Ammon's horn (tissue), 1 donor: ENCODE data around the gene STX1B.

Source experiments
- DNase-seq: peaks from one replicate; pipeline ENCODE4 v3.0.0-alpha.2; 2016; ENCODE audit warnings: low spot score

STX1B gene

DNA sequence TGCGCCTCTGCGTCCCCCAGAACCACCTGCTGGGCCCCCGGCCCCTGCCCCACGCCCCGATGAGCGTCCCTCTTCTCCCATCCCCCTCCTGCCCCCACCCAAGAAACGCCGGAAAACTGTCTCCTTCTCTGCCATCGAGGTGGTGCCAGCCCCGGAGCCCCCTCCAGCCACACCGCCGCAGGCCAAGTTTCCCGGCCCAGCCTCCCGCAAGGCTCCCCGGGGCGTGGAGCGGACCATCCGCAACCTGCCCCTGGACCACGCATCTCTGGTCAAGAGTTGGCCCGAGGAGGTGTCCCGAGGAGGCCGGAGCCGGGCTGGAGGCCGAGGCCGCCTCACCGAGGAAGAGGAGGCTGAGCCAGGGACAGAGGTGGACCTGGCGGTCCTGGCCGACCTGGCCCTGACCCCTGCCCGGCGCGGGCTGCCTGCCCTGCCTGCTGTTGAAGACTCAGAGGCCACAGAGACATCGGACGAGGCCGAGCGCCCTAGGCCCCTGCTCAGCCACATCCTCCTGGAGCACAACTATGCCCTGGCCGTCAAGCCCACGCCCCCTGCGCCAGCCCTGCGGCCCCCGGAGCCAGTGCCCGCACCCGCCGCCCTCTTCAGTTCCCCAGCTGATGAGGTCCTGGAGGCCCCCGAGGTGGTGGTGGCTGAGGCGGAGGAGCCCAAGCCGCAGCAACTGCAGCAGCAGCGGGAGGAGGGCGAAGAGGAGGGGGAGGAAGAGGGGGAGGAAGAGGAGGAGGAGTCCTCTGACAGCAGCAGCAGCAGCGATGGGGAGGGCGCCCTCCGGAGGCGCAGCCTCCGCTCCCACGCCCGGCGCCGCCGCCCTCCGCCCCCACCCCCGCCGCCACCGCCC lies 31.0 kb downstream of the STX1B start:
- DNase-seq, result no peak

GRCh38 chr16:30977502-30977901 lies 32.9 kb downstream of the STX1B start:
- DNase-seq, result no peak

DNA sequence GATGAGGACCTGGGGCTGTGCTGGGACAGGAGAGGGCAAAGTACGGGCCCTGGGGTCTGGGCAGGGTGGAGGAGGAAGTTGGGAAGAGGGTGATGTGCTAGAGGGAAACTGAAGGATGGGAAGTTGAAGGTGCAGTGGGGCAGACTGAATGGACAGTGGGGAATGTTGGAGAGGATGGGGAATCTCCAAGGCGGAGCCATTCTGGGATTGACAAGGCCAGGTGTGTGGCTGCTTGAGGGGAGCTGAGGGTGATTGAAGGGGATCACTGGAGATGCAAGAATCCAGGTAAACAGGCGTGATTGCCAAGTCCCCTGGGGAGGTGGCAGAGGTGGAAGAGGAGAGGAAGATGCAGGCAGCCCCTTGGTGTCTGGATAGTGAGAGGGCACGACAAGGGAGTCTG lies 34.0 kb downstream of the STX1B start:
- DNase-seq, result no peak

GRCh38 chr16:30974348-30974747 lies 36.1 kb downstream of the STX1B start:
- DNase-seq, result no peak

DNA sequence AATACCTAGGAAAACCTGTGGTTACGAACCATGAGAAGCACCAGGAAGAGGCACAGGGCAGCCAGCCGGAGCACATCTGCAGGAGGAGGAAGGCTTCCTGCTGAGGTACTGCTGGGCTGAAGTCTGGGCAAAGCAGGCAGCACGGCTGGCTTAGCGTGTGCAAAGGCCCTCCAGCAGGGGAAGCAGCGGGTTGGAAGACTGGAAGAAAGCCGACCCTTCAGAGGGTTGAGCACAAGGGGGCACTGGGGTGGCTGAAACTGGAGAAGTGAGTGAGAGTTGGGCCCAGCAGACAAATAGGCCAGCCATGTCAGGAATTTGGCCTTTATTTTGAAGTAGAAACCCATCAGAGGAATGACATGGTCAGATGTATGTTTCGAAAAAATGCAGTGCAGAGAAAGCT lies 37.6 kb downstream of the STX1B start:
- no peak for DNase-seq

GRCh38 chr16:30971298-30971697 lies 39.1 kb downstream of the STX1B start:
- DNase-seq, result no peak

DNA sequence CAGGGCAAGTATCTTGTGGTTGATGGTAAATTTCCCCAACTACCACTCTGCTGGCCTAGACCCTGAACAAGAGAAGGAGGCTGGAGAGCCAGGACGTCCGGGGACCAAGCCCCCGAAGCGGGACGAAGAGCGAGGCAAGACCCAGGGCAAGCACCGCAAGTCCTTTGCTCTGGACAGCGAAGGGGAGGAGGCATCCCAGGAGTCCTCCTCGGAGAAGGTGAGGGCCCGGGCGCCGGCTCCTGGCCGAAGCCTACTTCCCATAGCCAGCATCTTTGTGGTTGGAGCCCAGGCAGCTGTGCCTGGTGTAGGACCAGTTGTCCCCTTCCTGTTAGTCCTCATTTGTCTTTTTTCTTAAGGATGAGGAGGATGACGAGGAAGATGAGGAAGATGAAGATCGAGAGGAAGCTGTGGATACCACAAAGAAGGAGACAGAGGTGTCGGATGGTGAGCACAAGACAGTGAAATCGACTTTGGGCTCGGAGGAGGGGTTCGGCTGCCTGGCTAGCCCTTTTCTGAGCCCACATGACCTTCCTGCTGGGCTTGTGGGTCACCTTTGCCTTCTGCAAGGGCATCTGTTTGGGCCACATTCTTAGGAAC lies 41.1 kb downstream of the STX1B start:
- DNase-seq, result no peak

DNA sequence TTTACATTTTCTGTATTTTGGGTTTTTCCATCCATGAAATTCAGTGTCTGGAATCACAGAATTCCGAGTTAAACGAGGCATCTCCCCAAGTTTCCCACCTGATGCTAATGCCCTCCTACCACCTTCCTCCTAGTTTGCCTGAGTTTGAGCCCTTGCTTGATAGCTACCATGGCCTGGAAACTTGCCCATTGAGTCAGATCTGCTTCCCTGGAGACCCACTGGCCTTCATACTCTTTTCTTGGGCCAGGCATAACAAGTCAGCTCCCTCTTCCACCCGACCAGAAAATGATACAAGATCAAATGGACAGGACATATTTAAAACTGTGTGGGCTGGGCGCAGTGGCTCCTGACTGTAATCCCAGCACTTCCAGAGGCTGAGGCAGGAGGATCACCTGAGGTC lies 42.6 kb downstream of the STX1B start:
- no peak for DNase-seq

DNA sequence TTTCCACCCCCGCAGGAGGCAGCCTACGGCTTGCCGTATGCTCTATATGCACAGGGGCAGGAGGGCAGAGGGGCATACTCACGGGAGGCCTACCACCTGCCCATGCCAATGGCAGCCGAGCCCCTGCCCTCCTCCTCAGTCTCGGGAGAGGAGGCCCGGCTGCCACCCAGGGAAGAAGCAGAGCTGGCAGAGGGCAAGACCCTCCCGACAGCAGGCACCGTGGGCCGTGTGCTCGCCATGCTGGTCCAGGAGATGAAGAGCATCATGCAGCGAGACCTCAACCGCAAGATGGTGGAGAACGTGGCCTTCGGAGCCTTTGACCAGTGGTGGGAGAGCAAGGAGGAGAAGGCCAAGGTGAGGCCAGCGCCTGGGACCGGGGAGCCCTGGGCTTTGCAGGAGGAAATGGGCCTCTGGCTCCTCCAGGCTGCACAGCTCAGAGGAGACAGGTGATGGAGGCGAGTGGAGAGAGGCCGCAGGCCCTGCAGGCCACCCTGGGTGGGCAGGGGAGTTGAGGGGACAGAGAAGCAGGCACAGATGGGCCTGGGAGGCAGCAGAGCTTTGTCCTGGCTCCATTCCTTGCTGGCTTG lies 44.3 kb downstream of the STX1B start:
- DNase-seq, result no peak

DNA sequence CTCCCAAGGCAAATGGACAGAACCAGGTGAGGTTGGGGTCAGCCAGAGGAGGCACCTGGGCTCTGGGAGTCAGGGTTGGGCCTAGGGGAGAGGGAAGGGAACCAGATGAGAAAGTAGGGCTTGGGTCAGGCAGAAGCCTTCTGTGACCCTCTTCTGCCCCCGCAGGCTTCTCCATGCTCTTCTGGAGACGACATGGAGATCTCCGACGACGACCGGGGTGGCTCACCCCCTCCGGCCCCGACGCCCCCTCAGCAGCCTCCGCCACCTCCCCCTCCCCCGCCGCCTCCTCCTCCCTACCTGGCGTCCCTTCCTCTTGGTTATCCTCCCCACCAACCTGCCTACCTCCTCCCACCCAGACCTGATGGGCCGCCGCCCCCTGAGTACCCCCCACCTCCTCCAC lies 45.0 kb downstream of the STX1B start:
- DNase-seq, result no peak

GRCh38 chr16:30964574-30965226 lies 45.7 kb downstream of the STX1B start:
- DNase-seq, result no peak

GRCh38 chr16:30963925-30964511 lies 46.4 kb downstream of the STX1B start:
- DNase-seq, result no peak

- DNase-seq, result no peak
These were observed 49.1 kb downstream of the STX1B start for GRCh38 chr16:30961384-30961783.

DNA sequence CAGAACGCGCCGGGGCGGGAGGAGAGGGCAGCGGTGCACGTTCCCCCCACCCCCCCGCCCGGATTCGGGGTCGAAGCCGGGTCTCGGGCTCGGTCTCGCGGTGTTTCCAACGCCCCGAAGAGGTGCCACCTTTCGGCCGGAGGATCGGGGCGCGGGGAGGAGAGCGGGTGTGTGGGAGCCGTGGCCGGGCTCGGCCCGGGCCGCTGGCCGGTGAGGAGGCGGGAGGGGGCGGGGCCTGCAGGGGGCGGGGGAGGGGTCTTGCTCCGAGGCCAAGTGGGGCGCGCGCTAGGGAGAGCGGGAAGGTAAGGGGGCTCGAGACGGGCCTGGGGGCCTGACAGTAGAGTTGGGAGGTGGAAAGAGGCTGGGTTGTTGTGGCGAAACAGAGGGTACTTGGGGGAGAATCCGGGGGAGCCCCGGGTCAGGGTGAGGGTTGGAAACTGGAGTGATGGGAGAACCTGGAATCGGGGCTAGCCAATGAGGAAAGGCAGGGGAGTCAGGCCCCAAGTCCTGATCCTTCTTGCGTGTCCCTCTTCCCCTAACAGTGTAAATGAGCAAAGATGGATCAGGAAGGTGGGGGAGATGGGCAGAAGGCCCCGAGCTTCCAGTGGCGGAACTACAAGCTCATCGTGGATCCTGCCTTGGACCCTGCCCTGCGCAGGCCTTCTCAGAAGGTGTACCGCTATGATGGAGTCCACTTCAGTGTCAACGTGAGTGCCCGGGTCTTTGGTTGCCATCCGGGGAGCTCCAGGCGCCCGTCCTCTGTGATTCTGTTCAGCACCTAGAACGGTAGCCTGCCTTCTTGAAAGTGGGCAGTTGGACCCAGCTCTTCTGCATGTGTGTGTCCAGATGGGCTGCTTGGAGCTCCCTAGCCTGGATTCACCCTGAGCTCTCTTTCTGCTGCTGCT lies 52.0 kb downstream of the STX1B start:
- DNase-seq, result no peak

DNA sequence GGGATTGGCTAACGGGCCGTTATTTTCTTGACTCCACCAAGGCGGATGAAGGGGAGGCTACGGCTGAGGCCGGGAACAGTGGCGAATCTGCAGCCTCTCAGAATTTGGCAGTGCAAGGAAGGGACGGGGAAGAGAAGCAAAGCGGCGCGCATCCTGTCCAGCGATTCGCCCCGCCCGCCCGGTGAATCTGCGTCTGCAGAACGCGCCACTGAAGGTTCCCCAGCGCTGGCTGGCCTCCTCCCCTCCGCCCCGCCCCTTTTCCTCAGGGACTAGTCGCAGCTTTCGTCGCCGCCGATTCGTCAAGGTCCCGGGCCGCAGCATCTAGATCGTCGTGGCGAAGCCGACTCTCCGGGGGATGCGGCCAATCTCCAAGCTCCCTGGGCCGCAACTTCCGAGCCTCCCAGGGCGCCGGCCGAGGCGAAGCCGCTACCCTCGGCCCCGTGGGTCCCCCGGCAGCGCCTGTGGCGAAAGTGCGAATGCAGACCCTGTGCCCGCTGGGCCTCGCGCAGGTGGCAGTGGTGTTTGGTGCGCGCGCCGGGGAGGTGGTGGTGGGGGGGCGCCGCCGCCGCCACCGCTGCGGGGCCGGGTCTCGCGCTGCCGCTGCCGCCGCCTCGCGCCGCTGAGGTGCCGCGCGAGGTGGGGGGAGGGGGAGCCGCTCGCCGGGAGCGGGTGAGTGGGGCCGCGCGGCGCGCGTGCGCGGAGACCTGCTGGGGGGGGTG lies 52.8 kb downstream of the STX1B start, which contains the start of gene SETD1A:
Gene SETD1A, plus strand, starts transcription at position 299 of the 719 bp plus-strand sequence. CDS start 978 bp downstream, outside the sequence.
- peak; percentile 97 for DNase-seq

DNA sequence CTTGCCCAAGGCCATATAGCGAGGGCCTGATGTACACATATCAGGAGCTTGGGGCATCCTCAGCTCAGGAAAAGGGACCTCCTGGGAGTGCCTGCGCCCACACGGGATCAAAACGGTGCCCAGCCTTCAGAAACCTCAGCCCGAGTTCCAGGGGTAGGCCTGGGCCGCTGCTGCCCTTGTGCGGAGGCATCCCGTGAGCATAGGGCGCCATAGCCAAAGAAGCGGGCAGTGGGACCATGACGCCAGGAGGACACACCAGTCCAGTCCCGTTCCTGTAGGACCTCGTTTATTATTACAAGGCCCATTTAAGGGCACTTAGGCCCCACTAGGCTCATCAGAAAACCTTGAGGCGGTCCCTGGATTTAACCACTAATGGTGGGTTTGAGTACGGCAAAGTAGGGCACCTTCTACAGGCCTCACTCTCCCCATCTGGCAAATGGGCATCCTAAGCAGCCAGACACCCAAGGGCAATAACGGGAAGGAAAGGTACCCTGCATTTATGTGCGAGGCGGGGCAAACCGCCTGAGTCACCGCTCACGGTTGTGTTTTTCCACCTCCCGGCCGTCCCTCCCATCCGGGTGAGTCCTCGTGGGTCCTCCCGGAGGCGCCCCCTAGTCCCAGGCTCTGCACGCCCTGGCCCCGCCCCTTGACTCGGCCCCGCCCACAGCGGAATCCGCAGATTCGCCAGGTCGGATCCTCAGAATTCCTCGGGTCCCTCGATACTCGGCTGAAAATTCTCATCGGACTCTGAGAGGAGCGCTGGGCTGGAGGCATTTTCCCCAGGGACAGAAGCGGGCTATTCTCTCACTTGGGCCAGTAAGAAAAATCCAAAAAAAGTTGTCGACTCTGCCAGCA lies 53.6 kb downstream of the STX1B start:
- DNase-seq, result peak; percentile 70

DNA sequence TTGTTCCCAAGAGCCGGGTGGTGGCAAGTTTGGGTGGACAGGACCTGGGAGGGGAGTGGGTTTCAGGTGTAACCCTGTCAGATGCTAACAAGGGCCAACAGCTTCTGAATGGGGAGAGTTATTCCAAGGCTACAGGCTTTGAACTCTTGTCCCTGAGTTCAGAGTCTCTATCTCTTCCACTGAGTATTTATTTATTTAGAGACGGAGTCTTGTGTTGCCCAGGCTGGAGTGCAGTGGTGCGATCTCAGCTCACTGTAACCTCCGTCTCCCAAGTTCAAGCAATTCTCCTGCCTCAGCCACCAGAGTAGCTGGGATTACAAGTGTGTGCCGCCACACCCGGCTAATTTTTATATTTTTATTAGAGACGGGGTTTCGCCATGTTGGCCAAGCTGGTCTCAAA lies 55.4 kb downstream of the STX1B start:
- no peak for DNase-seq

DNA sequence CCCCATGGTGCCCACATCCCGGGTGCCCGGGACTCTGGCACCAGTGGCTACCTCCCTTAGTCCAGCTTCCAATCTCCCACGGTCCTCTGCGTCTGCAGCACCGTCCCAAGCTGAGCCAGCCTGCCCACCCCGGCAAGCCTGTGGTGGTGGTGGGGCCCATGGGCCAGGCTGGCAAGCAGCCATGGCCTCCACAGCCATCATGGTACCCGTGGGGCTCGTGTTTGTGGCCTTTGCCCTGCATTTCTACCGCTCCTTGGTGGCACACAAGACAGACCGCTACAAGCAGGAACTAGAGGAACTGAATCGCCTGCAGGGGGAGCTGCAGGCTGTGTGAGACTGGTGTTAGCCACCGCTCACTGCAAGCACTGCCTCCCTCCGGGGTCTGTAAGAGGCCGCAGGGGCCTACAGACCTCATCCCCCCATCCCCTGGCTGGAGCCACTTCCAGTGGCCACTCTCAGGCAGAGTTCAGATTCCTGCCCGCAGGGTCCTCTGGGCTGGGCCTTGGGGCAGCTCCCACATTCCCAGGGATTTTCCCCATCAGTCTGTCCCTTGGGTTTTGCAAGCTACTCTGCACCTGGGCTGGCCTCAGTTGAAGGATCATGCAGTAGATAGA lies 56.8 kb downstream of the STX1B start:
- peak; percentile 81 for DNase-seq

DNA sequence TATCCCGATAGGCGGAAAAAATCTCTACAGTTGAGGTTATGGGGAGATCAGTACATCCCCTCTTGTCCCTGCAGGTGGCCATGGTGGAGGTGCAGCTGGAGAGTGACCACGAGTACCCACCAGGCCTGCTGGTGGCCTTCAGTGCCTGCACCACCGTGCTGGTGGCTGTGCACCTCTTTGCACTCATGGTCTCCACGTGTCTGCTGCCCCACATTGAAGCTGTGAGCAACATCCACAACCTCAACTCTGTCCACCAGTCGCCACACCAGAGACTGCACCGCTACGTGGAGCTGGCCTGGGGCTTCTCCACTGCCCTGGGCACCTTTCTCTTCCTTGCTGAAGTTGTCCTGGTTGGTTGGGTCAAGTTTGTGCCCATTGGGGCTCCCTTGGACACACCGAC lies 57.3 kb downstream of the STX1B start:
- no peak for DNase-seq
